Uterus (tissue), 2 donors: ENCODE measurements around the gene MYLIP.

Source experiments
- CTCF ChIP-seq, 4 experiments: fragments of 200-600 bp in 2 of 4; fragments of 450-650 bp in 2 of 4; sonication (generic) in 2 of 4; IDR thresholded peaks; one replicate each; pipeline ENCODE4 v1.5.1; 2016 to 2019; ENCODE audit warnings: antibody characterized with exemption in 4 of 4, mild to moderate bottlenecking in 2 of 4, moderate library complexity in 1 of 4
- POLR2A ChIP-seq, 2 donors: fragments of 450-650 bp; IDR thresholded peaks; one replicate each; pipeline ENCODE4 v1.6.1; 2016; ENCODE audit warnings: antibody characterized with exemption in 2 of 2, mild to moderate bottlenecking in 1 of 2, moderate library complexity in 1 of 2

DNA sequence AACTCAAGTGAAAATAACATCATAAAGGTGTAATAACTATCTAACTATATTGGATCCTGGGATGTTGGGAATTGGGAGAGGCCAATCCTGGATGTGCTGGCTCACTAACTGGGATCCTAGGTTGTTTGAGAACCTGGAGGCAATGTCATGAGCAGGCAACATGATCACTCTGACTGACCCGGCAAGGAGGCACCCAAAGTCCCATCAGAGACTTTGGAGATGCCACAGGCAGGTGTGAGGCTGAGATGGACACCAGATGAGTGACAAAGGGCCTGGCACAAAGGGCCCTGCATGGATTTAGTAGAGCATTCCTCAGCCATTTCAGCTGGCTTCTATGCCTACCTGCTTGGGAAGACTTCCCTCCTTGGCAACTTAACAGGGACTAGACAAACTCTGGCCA, 38.4 kb upstream of the MYLIP start:
- TF ChIP-seq CTCF (IDR thresholded peaks at IDR 0.05) (no peak), POLR2A (IDR thresholded peaks at IDR 0.05) (no peak)
